Smooth muscle cell of trachea (primary cell): ENCODE data around the gene CMYA5. TPM values are rescaled to one million over a fixed set of nuclear protein-coding genes. Genes with fewer than 3 reads are reported as not detected.

ENCODE experiments used
- total RNA-seq: library from RNA; depleted of rRNA; stranded (reverse); fragments of >200 nt; gene quantifications from 2 replicates; pipeline ENCODE4 v1.2.1, GENCODE V29; 2014

Gene CMYA5
- 6.0 and 11.2 TPM in 2 replicates for total RNA-seq

GRCh38 chr5:79689541-79690466, at the start of gene CMYA5:
TSS of gene CMYA5 (plus strand) at chr5:79689836. CDS start at chr5:79689908, 72 bp downstream.

Other genes starting within 250 kb of the CMYA5 start
- gene HOMER1, start 175.7 kb upstream of the CMYA5 start, total RNA-seq = 3.8 and 6.1 TPM in 2 replicates
- gene TENT2, start 77.4 kb upstream of the CMYA5 start, total RNA-seq = 44.5 and 57.6 TPM in 2 replicates